Activated CD4-positive, alpha-beta T cell treated with anti-CD3 and anti-CD28 coated beads, Interleukin-2, amount 10 ng/mL, durations not matched to agents 7 days and 5 days (primary cell): ENCODE data around the gene FSD2. TPM values are rescaled to one million over a fixed set of nuclear protein-coding genes. Genes with fewer than 3 reads are reported as not detected.
"Not testable (repeated sequence)": the region's sequence is repeated elsewhere in the genome, so short reads cannot be mapped to it uniquely, and the experiment has no call there.

Source experiments
- CTCF ChIA-PET: fragments of 350-600 bp; sonication (Branson Sonifier 250); formaldehyde crosslinking; loops from one replicate; lab custom pipeline; 2021; ENCODE audit warnings: antibody characterized with exemption; lab: Charles Lee
- POLR2A ChIA-PET: fragments of 350-600 bp; sonication (Branson Sonifier 250); formaldehyde crosslinking; loops from one replicate; lab custom pipeline; 2021; ENCODE audit warnings: antibody characterized with exemption; lab: Charles Lee
- DNase-seq: peaks from one replicate; pipeline ENCODE4 v3.0.0-alpha.2; 2020
- H3K27ac Mint-ChIP-seq: one replicate; pipeline ENCODE4 v1.8.0; 2021; ENCODE audit warnings: mild to moderate bottlenecking, moderate library complexity, mixed read lengths
- H3K27me3 Mint-ChIP-seq: one replicate; pipeline ENCODE4 v1.8.0; 2021; ENCODE audit warnings: mixed read lengths
- H3K36me3 Mint-ChIP-seq: one replicate; pipeline ENCODE4 v1.8.0; 2021; ENCODE audit warnings: low read depth, mixed read lengths
- H3K4me1 Mint-ChIP-seq: one replicate; pipeline ENCODE4 v1.8.0; 2021; ENCODE audit warnings: mixed read lengths
- H3K4me3 Mint-ChIP-seq: one replicate; pipeline ENCODE4 v1.8.0; 2021; ENCODE audit warnings: mild to moderate bottlenecking, moderate library complexity, mixed read lengths
- H3K9me3 Mint-ChIP-seq: one replicate; pipeline ENCODE4 v1.8.0; 2021; ENCODE audit warnings: mixed read lengths
- total RNA-seq, 2 experiments: library from RNA; stranded (reverse); gene quantifications; one replicate each; pipeline ENCODE4 v1.2.3, GENCODE V29; 2021

FSD2 gene
- total RNA-seq, 2 experiments from 2014 or later = not detected

GRCh38 chr15:82774496-82774895, 31.4 kb downstream of the FSD2 start:
- DNase-seq = no peak
- POLR2A ChIA-PET = no interaction called here
- CTCF ChIA-PET = interaction anchor here (0.7 to 0.8 kb wide), 2 partner anchors 11 to 27 kb away, joined by 3 read pairs; no protein-coding TSS in a partner anchor
- no peak overlapping the region for H3K27ac Mint-ChIP-seq
- no peak overlapping the region for H3K4me3 Mint-ChIP-seq
- no peaks in the 10 kb centered on the region for H3K9me3 Mint-ChIP-seq
- no peaks in the 10 kb centered on the region for H3K4me1 Mint-ChIP-seq
- peaks cover 3% of the 10 kb centered on the region for H3K27me3 Mint-ChIP-seq
- H3K36me3 Mint-ChIP-seq = no peaks in the 10 kb centered on the region

- CTCF ChIA-PET = interaction anchor here (1.2 kb wide), 1 partner anchor 12 kb away, joined by 3 read pairs; no protein-coding TSS in a partner anchor
- no peak for DNase-seq
- H3K4me1 Mint-ChIP-seq = no peaks in the 10 kb centered on the region
- POLR2A ChIA-PET = no interaction called here
- peaks cover 2% of the 10 kb centered on the region for H3K27me3 Mint-ChIP-seq
- H3K27ac Mint-ChIP-seq = no peak overlapping the region
- no peaks in the 10 kb centered on the region for H3K9me3 Mint-ChIP-seq
- H3K4me3 Mint-ChIP-seq = no peak overlapping the region
- no peaks in the 10 kb centered on the region for H3K36me3 Mint-ChIP-seq
These were observed 33.9 kb downstream of the FSD2 start for GRCh38 chr15:82771789-82772607.

- H3K4me1 Mint-ChIP-seq = peaks cover 9% of the 10 kb centered on the region
- H3K36me3 Mint-ChIP-seq = no peaks in the 10 kb centered on the region
- ChIA-PET CTCF (no interaction called here), POLR2A (no interaction called here)
- no peak overlapping the region for H3K27ac Mint-ChIP-seq
- H3K9me3 Mint-ChIP-seq = no peaks in the 10 kb centered on the region
- no peaks in the 10 kb centered on the region for H3K27me3 Mint-ChIP-seq
- no peak for DNase-seq
- H3K4me3 Mint-ChIP-seq = no peak overlapping the region
These were observed 37.3 kb downstream of the FSD2 start for GRCh38 chr15:82768414-82769054.

- ChIA-PET CTCF (no interaction called here), POLR2A (no interaction called here)
- no peak overlapping the region for H3K27ac Mint-ChIP-seq
- no peak overlapping the region for H3K4me3 Mint-ChIP-seq
- H3K36me3 Mint-ChIP-seq = no peaks in the 10 kb centered on the region
- peaks cover 12% of the 10 kb centered on the region for H3K4me1 Mint-ChIP-seq
- no peaks in the 10 kb centered on the region for H3K9me3 Mint-ChIP-seq
- DNase-seq = no peak
- H3K27me3 Mint-ChIP-seq = no peaks in the 10 kb centered on the region
These were observed 38.6 kb downstream of the FSD2 start for GRCh38 chr15:82767163-82767829.

GRCh38 chr15:82766201-82766600, 39.7 kb downstream of the FSD2 start:
- H3K27me3 Mint-ChIP-seq, H3K27ac Mint-ChIP-seq, H3K4me3 Mint-ChIP-seq, DNase-seq, H3K36me3 Mint-ChIP-seq, H3K9me3 Mint-ChIP-seq: not testable (repeated sequence)
- peaks cover 12% of the 10 kb centered on the region for H3K4me1 Mint-ChIP-seq
- ChIA-PET POLR2A (interaction anchor here (0.6 kb wide), 1 partner anchor 124 kb away, joined by 3 read pairs; no protein-coding TSS in a partner anchor), CTCF (interaction anchor here (0.5 kb wide), 2 partner anchors 11 to 155 kb away, joined by 3 to 4 read pairs; no protein-coding TSS in a partner anchor)

GRCh38 chr15:82764740-82765139, 41.1 kb downstream of the FSD2 start:
- H3K9me3 Mint-ChIP-seq = no peaks in the 10 kb centered on the region
- H3K27me3 Mint-ChIP-seq = no peaks in the 10 kb centered on the region
- peaks cover 12% of the 10 kb centered on the region for H3K4me1 Mint-ChIP-seq
- CTCF ChIA-PET = no interaction called here
- POLR2A ChIA-PET = interaction anchor here (0.6 kb wide), 1 partner anchor 15 kb away, joined by 3 read pairs; no protein-coding TSS in a partner anchor
- H3K36me3 Mint-ChIP-seq = peaks cover 10% of the 10 kb centered on the region
- DNase-seq = no peak
- no peak overlapping the region for H3K27ac Mint-ChIP-seq
- no peak overlapping the region for H3K4me3 Mint-ChIP-seq

GRCh38 chr15:82764117-82764490, 41.8 kb downstream of the FSD2 start:
- Mint-ChIP-seq H3K9me3 (no peaks in the 10 kb centered on the region), H3K4me3 (no peak overlapping the region), H3K27ac (no peak overlapping the region), H3K36me3 (peaks cover 11% of the 10 kb centered on the region), H3K4me1 (peaks cover 12% of the 10 kb centered on the region), H3K27me3 (no peaks in the 10 kb centered on the region)
- ChIA-PET CTCF (no interaction called here), POLR2A (no interaction called here)
- DNase-seq = no peak

GRCh38 chr15:82763361-82764116, 42.3 kb downstream of the FSD2 start:
- peaks cover 12% of the 10 kb centered on the region for H3K4me1 Mint-ChIP-seq
- no peaks in the 10 kb centered on the region for H3K27me3 Mint-ChIP-seq
- H3K27ac Mint-ChIP-seq = no peak overlapping the region
- no peak for DNase-seq
- H3K9me3 Mint-ChIP-seq = no peaks in the 10 kb centered on the region
- no peak overlapping the region for H3K4me3 Mint-ChIP-seq
- POLR2A ChIA-PET = no interaction called here
- CTCF ChIA-PET = interaction anchor here (1.0 kb wide), 1 partner anchor 11 kb away, joined by 3 read pairs; no protein-coding TSS in a partner anchor
- H3K36me3 Mint-ChIP-seq = peaks cover 14% of the 10 kb centered on the region

GRCh38 chr15:82751308-82751707, 54.6 kb downstream of the FSD2 start:
- peaks cover 53% of the 10 kb centered on the region for H3K4me1 Mint-ChIP-seq
- POLR2A ChIA-PET = no interaction called here
- peak overlapping the region; percentile 96 for H3K27ac Mint-ChIP-seq
- CTCF ChIA-PET = interaction anchor here (0.6 to 1.8 kb wide), 4 partner anchors 57 to 269 kb away, joined by 3 to 5 read pairs (median 4); no protein-coding TSS in a partner anchor
- peaks cover 39% of the 10 kb centered on the region for H3K36me3 Mint-ChIP-seq
- no peaks in the 10 kb centered on the region for H3K27me3 Mint-ChIP-seq
- DNase-seq = no peak
- H3K9me3 Mint-ChIP-seq = no peaks in the 10 kb centered on the region
- H3K4me3 Mint-ChIP-seq = peak overlapping the region; percentile 98

- Mint-ChIP-seq H3K9me3 (no peaks in the 10 kb centered on the region), H3K4me1 (peaks cover 48% of the 10 kb centered on the region), H3K36me3 (peaks cover 34% of the 10 kb centered on the region), H3K27me3 (no peaks in the 10 kb centered on the region), H3K4me3 (peak overlapping the region; percentile 98), H3K27ac (peak overlapping the region; percentile 96)
- ChIA-PET CTCF (interaction anchor here (0.8 to 1.8 kb wide), 4 partner anchors 12 to 242 kb away, joined by 3 to 5 read pairs (median 3); no protein-coding TSS in a partner anchor), POLR2A (no interaction called here)
- peak; percentile 35 for DNase-seq
These were observed 55.1 kb downstream of the FSD2 start for GRCh38 chr15:82750831-82751180.

GRCh38 chr15:82749951-82750830, 55.7 kb downstream of the FSD2 start:
- Mint-ChIP-seq H3K4me3 (peak overlapping the region; percentile 98), H3K27ac (peak overlapping the region; percentile 96), H3K27me3 (no peaks in the 10 kb centered on the region), H3K4me1 (peaks cover 47% of the 10 kb centered on the region), H3K36me3 (peaks cover 29% of the 10 kb centered on the region), H3K9me3 (no peaks in the 10 kb centered on the region)
- POLR2A ChIA-PET = interaction anchor here (0.7 to 0.8 kb wide), 2 partner anchors 15 to 55 kb away, joined by 3 read pairs; no protein-coding TSS in a partner anchor
- CTCF ChIA-PET = interaction anchor here (1.1 to 1.8 kb wide), 4 partner anchors 11 to 58 kb away, joined by 3 to 5 read pairs (median 3); no protein-coding TSS in a partner anchor
- DNase-seq = peak; percentile 89
